Neural progenitor cell (in vitro differentiated cells): ENCODE data around the gene ATL3.

Source experiments
- EZH2 ChIP-seq: fragments of 200-600 bp; sonication (generic); IDR thresholded peaks from 2 replicates; pipeline ENCODE4 v1.6.1; 2017; ENCODE audit warnings: antibody characterized with exemption, mild to moderate bottlenecking, moderate library complexity
- TF ChIP-seq, protein P1 (sequence below): fragments of 200-600 bp; sonication (generic); IDR thresholded peaks from 2 replicates; pipeline ENCODE4 v1.5.1; 2017; ENCODE audit warnings: antibody characterized with exemption, mild to moderate bottlenecking

DNA sequence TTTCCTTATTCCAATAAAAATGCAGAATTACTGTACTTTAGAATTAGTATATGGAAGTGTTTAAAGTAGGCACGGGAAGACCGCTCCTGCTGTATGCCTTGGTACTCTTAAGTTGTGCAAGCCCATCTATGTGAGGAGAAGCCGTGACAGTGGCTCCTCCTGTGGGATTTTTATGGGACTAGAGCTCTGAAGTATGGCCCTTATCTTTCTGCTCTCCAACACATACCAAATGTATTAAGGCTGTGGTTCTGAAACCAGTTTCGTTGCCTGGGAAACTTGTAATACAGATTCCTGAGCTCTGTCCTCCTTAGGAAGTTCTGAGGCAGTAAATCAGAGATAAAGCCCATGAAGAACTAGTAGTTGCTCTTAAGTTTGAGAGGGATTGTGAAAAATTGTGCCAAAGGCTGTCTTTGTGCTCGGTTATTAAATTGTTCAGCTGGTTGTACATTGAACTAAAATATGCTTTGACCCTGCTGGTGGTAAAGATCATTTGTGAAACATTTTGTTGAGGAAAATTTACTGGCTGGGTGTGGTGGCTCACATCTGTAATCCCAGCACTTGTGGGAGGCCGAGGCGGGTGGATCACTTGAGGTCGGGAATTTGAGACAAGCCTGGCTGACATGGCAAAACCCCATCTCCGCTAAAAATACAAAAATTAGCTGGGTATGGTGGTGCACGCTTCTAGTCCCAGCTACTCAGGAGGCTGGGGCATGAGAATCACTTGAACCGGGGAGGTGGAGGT lies 39.5 kb upstream of the ATL3 start:
- TF ChIP-seq EZH2 = no peak
- TF ChIP-seq, protein P1, sequence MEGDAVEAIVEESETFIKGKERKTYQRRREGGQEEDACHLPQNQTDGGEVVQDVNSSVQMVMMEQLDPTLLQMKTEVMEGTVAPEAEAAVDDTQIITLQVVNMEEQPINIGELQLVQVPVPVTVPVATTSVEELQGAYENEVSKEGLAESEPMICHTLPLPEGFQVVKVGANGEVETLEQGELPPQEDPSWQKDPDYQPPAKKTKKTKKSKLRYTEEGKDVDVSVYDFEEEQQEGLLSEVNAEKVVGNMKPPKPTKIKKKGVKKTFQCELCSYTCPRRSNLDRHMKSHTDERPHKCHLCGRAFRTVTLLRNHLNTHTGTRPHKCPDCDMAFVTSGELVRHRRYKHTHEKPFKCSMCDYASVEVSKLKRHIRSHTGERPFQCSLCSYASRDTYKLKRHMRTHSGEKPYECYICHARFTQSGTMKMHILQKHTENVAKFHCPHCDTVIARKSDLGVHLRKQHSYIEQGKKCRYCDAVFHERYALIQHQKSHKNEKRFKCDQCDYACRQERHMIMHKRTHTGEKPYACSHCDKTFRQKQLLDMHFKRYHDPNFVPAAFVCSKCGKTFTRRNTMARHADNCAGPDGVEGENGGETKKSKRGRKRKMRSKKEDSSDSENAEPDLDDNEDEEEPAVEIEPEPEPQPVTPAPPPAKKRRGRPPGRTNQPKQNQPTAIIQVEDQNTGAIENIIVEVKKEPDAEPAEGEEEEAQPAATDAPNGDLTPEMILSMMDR = no peak
